K562 (cell line): Measurements from ENCODE around the gene GDAP2. TPM values are rescaled to one million over a fixed set of nuclear protein-coding genes. Genes with fewer than 3 reads are reported as not detected.

Experiments used
- CHAMP1 ChIP-seq: fragments of 450-650 bp; IDR thresholded peaks from 2 replicates; pipeline ENCODE4 v1.6.1; 2016; ENCODE audit warnings: mild to moderate bottlenecking
- FOXJ3 ChIP-seq: sonication (generic); formaldehyde crosslinking; IDR thresholded peaks from 2 replicates; pipeline ENCODE4 v1.4.0; 2020; ENCODE audit warnings: mild to moderate bottlenecking, missing genetic modification reagents
- HDAC1 ChIP-seq, 2 experiments: fragments of 450-650 bp; IDR thresholded peaks; 2 replicates each; pipeline ENCODE4 v1.6.1; 2016 to 2017; ENCODE audit warnings: inconsistent platforms in 1 of 2, mild to moderate bottlenecking in 1 of 2, moderate library complexity in 1 of 2
- HSF4 ChIP-seq: fragments of 250-450 bp; sonication (Bioruptor Pico); IDR thresholded peaks from 2 replicates; pipeline ENCODE4 v2.1.2; 2022; ENCODE audit warnings: mild to moderate bottlenecking, moderate library complexity, borderline replicate concordance
- IFI16 ChIP-seq: fragments of 250-450 bp; sonication (Bioruptor Pico); IDR thresholded peaks from 2 replicates; pipeline ENCODE4 v2.1.2; 2022; ENCODE audit warnings: mild to moderate bottlenecking, inconsistent platforms
- IRF2 ChIP-seq: sonication (generic); formaldehyde crosslinking; IDR thresholded peaks from 2 replicates; pipeline ENCODE4 v1.8.1; 2022; ENCODE audit warnings: mild to moderate bottlenecking, missing genetic modification reagents
- KLF16 ChIP-seq: IDR thresholded peaks from 2 replicates; pipeline ENCODE4 v1.6.1; 2016; ENCODE audit warnings: antibody characterized with exemption
- L3MBTL2 ChIP-seq: fragments of 450-650 bp; IDR thresholded peaks from 2 replicates; pipeline ENCODE4 v1.6.1; 2016; ENCODE audit warnings: mild to moderate bottlenecking, moderate library complexity
- REST ChIP-seq, 2 experiments: fragments of 450-650 bp; formaldehyde crosslinking in 1 of 2; IDR thresholded peaks; 2 replicates each; pipeline versions ENCODE4 v1.4.0 to v1.6.1; 2014 to 2020; ENCODE audit warnings: mild to moderate bottlenecking in 2 of 2, borderline replicate concordance in 1 of 2, low read depth in 1 of 2
- SNAPC5 ChIP-seq: fragments of 250-450 bp; sonication (Bioruptor Pico); IDR thresholded peaks from 2 replicates; pipeline ENCODE4 v1.8.0; 2021; ENCODE audit warnings: moderate library complexity, mild to moderate bottlenecking, inconsistent platforms
- TRIM24 ChIP-seq, 2 experiments: fragments of 450-650 bp; IDR thresholded peaks; 2 replicates each; pipeline ENCODE4 v1.6.1; 2016
- ZNF644 ChIP-seq: fragments of 200-800 bp; sonication (Bioruptor generic); IDR thresholded peaks from 2 replicates; pipeline ENCODE4 v1.6.1; 2016; ENCODE audit warnings: low read depth, missing genetic modification characterization, missing compliant biosample characterization
- polyA plus RNA-seq, 8 experiments: library from polyadenylated mRNA; depleted of rRNA in 4 of 8; stranded (reverse) in 5 of 8; unstranded in 3 of 8; fragments of >200 nt; fragmentation: Nextera tagmentation in 2 of 8; fragmentation: Illumina TruSeq in 1 of 8; extraction: Ambion mirVana in 2 of 8; extraction: Trizol in 1 of 8; gene quantifications; 2 replicates each; pipeline versions ENCODE4 v1.2.1 to v1.2.3, GENCODE V29; 2011 to 2014; ENCODE audit warnings: inconsistent platforms in 1 of 8, missing spikeins in 1 of 8
- total RNA-seq, 7 experiments: library from RNA; depleted of rRNA in 6 of 7; stranded (reverse); fragments of >200 nt in 6 of 7; fragmentation: Illumina TruSeq in 2 of 7; extraction: Trizol in 2 of 7; gene quantifications; 2 replicates each; pipeline versions ENCODE4 v1.2.1 to v1.2.3, GENCODE V29; 2011 to 2021; ENCODE audit warnings: low replicate concordance in 1 of 7

Gene GDAP2
- total and polyA plus RNA-seq, 9 of the 15 experiments (the other 6 are each of a cell fraction or from before 2014, with no cell fraction given): 4.1 to 23.1 (median 13.2) TPM

GRCh38 chr1:117929343-117930172 is at the start of gene GDAP2, which contains the start of gene WDR3 (continued):
- TF ChIP-seq REST (IDR thresholded peaks at IDR 0.05; ENCODE audit: borderline replicate concordance): no peak
- no peak for TF ChIP-seq REST (CRISPR knock-in tag; IDR thresholded peaks at IDR 0.05; ENCODE audit: low read depth)
- TF ChIP-seq TRIM24 (IDR thresholded peaks at IDR 0.05): 0 out of 4 replicates have a peak, but pooled peaks of 1 of the 2 experiments have one; percentile 31
- no peak for TF ChIP-seq HSF4 (CRISPR knock-in tag)
- TF ChIP-seq IFI16 (CRISPR knock-in tag): no peak
- TF ChIP-seq ZNF644 (tag): no peak
- TF ChIP-seq CHAMP1: no peak
- peak; percentile 74 for TF ChIP-seq L3MBTL2
- no peak for TF ChIP-seq SNAPC5
- TF ChIP-seq FOXJ3 (CRISPR knock-in tag): no peak
- TF ChIP-seq IRF2 (CRISPR knock-in tag): no peak
- no peak for TF ChIP-seq KLF16
- peak in 1 of 2 experiments; percentile 97; a peak in 2 of 4 replicates for TF ChIP-seq HDAC1 (IDR thresholded peaks at IDR 0.05)
